A172 (cell line): Measurements from ENCODE around the gene FAM170A. TPM values are rescaled to one million over a fixed set of nuclear protein-coding genes. Genes with fewer than 3 reads are reported as not detected.

ENCODE experiments used
- DNase-seq: peaks from one replicate; pipeline ENCODE4 v3.0.0-alpha.2; 2015; ENCODE audit warnings: low spot score
- total RNA-seq: library from RNA; depleted of rRNA; stranded (reverse); fragments of >200 nt; shearing (Covaris generic); gene quantifications from 2 replicates; pipeline ENCODE4 v1.2.3, GENCODE V29; 2014; rRNA removed

Gene FAM170A, protein sequence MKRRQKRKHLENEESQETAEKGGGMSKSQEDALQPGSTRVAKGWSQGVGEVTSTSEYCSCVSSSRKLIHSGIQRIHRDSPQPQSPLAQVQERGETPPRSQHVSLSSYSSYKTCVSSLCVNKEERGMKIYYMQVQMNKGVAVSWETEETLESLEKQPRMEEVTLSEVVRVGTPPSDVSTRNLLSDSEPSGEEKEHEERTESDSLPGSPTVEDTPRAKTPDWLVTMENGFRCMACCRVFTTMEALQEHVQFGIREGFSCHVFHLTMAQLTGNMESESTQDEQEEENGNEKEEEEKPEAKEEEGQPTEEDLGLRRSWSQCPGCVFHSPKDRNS
- total RNA-seq, result not detected in 2 replicates

DNA sequence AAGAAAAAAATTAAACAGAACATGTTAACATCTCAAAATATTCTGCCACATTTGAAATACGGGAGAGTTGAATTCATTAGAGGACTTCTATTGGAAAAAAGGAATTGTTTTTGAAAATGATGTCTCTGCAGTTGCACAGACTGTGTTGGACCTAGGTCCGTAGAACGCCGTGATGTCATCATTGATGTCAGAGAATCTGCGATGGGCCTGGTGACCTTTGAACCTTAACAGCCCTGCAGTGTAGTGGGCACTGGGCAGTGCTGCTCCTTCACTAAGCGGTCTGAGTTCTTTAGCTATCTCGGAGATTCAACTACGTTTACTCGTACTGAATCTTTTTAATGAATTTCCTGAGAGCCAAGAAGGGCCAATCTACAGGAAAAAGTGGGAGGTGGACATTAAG is at the start of gene FAM170A:
TSS of gene FAM170A (plus strand) at position 220 of the 400 bp plus-strand sequence. CDS start 211 bp downstream, outside the sequence.
- no peak for DNase-seq

DNA sequence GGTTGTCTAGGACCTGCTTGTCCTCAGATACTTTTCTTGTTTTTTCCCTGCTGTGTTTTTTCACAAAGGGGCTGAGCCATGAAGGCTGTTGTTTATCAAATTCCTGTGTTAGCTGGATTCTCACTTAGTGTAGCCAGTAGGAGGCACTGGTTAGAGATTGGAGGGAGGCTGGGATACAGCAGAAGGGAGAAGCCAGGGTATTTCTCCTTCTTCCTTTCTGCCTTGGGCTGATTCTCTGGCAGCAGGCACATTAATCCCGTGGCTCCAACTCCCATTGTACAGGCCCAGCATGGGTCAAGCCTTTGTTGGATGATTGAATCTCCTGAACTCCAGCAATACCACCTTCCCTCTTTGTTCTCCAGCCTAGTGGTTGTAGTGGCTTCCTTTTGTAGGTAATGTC is 46.4 kb upstream of the FAM170A start:
- no peak for DNase-seq

DNA sequence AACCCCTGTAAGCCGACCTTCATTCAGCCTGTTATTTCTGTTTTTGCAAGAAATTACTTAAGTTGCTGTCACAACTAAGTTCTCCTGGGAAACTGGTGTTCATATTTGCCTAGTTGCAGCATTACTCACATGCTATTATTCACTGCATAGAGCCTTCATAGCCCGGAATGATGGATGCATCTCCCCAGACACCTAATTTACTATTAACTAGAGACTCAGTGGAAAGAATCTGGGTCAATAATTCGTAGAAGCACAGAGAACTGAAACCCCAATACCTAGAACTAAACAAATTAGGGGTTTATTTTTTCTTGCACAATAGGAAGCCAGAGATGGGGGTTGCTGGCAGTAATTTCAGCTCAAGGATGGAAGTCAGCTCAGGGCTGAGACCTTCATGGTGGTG is 45.7 kb upstream of the FAM170A start:
- DNase-seq, result no peak

DNA sequence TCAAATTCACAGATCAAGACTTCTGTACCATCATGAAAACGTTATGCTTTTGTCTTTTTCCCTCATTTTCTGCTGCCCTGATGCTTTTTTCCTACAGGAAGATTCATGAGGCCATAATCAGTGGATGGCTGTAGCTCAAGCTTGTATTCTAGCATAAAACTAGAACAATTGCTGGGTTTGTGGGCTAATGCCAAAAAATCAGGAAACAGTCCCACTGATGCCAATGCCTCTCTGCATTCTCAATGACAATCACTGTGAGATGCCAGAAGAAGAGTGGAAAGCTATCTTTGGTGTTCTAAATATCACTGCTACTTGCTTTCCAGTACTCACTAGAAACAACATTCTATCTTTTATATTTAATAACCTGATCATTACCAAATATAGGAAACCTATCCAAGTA is 33.3 kb upstream of the FAM170A start:
- no peak for DNase-seq

DNA sequence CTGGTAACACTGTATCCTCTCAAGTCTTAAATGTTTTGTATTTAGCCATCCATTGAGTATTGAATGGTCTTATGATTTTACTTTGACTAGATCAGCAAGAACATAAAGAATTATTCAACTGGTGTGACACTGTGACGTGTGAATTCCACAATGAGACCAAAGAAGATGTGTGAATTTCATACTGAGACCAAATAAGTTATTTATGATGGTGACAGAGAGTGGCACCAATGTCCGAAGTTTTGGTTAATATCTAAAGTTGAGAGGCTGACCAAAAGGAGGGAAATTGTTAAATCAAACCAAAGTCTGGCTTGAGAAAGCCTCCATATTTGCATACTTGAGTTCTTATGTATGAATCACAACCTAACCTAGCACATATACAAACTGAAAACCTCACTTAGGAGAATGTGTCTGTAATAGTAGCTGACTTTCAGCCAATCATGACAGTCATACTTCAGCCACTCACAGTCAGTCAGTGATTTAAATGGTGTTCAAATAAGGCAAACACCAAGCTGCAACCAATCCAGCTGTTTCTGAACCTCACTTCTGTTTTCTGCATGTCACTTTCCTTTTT is 31.5 kb upstream of the FAM170A start:
- no peak for DNase-seq

DNA sequence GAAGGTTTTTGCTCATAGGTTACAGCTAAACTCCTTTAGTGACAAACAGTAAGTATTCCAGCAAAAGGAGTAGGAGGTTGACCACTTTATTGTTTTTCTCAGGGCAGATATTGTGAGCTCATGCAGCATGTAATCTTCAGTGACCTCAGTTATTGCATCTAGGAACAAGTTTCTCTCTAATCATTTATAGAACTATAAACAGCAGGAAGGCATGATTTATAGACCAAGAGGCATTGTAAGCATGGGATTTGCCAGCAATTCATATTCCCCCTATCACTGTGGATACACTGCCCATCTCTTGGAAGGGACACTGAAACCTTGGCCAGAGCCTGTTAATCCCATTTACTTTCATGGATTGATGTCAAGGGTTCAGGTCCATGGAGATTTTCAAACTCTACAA is 15.4 kb upstream of the FAM170A start:
- DNase-seq, result no peak

DNA sequence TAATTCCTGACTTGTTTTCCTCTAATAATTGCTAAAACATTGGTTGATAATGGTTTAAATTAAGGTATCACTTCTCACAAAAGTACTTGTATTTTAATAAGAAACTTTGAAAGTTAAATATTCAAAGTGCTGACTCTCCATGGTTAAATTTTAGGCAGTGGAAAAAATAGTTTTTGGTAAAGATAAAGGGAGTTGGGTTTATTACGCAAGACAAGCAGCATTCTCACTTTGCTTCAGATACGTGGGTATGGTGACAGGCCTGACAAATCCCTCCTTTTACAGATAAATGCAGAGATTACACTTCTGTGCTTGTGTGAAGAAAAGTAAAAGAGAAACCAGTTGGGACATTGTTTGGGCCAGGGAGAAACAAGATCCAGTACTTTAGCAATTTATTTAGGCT is 14.5 kb upstream of the FAM170A start:
- no peak for DNase-seq

DNA sequence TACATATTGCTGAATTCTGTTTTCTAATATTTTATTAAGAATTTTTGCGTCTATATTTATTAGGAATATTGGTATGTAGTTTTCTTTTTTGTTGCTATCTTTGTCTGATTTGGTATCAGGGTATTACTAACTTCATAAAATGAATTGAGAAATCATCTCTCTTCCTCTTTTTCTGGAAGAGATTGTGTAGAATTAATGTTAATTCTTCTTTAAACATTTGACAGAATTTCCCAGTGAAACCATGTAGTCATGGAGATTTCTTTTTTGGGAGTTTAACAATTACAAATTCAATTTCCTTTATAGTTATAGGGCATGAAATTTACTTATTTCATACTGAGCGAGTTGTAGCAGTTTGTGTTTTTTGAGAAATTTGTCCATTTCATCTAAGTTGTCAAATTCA is 3.3 kb upstream of the FAM170A start:
- no peak for DNase-seq

DNA sequence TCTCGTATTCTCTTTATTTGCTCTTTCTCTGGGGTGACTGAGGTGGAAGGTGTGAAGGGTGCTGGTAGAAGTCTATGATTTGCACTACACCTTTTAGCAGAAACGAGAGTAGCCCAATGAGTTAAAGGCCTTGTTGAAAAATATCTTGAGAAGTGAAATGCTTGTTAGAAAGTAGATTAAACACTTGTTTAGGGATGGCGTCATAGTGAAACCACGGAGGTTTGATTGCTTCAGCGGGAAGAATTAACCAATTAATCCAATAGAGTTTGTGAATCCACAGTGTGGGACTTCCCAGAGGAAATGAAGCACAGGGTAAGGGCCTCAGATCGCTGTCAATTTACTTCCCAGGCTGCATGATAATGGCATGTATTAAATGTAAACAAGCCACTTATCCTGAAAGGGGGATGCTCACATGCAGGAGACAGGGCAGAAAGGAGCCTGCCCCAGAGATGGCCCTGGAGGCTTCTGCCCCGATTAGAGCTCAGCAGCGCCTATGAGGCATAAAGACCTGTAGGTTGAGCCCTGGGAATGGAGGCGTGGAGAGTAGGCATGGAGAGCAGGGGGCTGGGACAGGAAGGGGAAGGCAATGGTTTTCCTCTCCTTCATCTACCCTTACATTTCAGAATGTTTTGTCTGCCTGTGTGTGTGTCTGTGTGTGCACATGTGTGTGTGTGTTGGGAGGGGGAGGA is 1.5 kb downstream of the FAM170A start:
- DNase-seq, result no peak

DNA sequence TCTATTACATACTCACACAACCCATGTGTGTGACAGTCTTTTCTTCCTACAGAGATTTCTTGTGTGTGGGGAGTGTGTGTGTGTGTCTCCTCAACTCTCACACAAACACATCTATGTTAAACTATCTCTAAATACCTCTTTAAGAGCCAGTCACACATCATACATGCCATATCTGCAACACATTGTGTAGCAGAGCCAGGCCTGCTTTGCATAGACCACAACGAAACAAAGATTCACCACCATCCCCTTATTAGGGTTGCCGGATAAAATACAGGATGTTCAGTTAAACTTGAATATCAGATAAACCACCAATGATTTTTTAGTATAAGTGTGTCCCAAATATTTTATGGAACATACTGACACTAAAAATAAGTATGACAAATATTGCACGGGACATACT is 2.3 kb downstream of the FAM170A start:
- DNase-seq, result no peak

DNA sequence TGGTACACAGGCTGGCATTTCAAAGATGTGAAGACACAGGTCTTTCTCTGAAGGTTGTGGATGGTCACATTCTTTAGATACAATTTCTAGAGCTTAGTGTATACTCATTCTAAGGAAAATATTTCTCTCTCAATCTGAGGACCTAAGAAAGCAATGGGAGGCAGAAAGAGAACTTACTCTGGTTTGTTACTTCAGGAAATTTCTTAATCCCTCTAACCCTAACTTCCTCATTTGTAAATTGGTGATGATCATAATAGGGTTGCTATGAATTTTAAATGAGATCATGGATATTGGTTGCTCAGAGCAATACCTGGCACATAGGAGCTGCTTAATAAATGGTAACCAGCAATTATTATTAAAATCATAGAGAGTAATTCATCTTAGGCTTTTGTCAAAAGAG is 22.1 kb downstream of the FAM170A start:
- DNase-seq, result no peak

DNA sequence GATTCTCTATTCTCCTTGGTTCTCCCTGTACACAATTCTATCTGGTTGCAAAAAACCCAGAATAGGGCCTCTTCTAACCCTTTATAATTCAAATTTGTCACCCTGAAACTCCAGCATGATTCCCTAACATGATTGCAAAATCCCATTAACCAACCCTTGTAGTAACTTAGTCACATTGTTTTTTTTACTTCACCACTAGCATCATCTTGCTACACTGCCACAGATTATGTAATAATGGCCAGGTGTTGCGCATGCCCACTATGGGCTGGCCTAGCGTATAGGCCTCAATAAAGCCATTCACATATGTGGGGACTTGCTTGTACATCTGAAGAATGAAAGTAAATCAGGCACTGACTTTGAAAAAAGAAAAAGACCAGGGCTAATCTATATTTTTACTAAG is 25.7 kb downstream of the FAM170A start:
- DNase-seq, result no peak

DNA sequence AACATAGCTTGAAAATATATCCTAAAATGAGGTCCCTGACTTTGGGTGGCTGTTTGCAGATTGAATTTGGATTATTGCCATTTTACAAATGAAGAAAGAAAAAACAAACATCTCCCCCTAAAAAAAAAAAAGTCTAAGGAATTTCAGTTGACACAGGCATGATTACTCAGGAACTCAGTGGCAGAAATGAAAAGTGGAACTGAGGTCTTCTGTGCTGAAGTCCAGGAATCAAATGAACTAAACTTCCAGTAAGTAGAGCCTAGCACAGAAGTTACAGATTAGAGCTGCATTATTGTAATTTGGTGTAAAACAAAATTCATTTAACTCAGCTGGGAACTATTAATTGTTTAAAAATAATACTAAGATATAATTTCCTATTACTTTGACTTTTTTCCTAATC is 26.7 kb downstream of the FAM170A start:
- no peak for DNase-seq

DNA sequence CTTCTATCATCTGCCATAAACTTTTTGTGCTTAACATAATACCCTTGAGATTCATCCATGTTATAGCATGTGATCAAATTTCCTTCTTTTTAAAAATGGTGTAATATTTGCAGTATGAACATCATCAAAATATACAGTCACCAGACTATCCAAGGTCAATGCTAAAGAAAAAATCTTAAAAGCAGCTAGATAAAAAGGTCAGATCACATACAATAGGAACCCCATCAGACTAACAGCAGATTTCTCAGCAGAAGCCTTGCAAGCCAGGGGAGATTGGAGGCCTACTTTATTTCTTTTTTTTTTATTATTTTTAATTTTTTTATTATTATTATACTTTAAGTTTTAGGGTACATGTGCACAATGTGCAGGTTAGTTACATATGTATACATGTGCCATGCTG is 37.2 kb downstream of the FAM170A start:
- no peak for DNase-seq

DNA sequence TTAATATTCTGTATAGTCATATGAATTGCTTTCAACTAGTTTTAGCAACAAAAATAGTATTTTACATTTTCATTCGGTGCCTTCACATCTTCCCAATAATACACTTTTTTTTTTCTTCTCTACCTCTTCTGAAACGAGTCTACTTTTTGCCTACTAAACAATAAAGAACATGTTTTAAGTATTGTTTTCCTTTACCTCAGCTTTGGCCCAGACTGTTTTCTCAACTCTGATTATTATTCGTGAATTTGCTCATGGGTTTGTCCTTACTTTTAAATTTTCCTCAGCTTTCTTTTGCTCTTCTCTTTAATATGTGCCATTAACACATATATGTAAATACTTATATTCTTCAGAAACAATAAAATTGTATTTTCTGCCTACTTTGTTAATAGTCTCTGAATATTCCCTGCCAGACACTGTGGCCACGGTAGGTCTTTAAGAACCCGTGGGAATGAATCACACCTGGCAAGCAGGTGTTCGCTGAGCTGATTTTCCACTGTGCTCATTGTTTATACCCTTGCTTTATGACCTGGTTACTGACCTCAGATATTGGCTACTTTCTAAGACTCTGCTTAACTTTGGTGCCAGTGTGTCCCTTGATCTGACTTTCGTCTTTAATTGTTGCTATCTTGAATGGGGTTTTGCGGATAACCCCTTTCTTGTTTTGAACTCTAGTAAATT is 49.1 kb downstream of the FAM170A start:
- DNase-seq, result no peak

DNA sequence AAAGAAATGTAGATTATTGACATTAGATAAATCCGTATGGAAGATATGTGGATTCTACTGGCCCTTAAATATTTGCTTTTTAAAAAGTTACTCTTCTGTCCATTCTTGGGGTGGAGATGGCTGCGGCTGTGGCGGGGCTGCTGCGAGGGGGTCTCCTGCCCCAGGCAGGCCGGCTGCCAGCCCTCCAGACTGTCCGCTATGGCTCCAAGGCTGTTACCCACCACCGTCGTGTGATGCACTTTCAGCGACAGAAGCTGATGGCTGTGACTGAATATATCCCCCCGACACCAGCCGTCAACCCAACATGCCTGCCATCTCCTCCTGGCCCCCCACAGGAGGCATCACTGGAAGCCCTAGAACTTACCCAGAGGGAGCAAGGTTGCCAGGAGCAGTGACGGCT is 50.7 kb downstream of the FAM170A start:
- DNase-seq, result no peak

DNA sequence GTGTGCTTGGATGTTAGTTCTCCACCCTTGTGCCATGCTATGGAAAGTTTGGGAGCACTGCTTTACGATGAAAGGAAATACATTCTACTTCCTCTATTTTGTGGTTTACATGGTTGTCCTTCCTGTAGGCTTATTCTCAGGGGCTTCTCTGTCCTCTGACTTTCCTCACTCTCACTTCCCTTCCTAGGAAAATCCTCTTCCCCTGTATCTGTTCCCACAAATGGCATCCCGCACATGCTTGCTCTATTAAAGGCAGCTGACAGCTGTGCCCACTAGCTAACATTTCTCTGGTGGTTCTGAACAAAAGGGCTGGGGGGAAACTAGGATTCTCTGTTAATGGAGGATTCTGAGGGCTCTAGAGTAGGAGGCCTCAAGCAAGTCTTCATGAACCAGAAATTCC is 52.4 kb downstream of the FAM170A start:
- no peak for DNase-seq

DNA sequence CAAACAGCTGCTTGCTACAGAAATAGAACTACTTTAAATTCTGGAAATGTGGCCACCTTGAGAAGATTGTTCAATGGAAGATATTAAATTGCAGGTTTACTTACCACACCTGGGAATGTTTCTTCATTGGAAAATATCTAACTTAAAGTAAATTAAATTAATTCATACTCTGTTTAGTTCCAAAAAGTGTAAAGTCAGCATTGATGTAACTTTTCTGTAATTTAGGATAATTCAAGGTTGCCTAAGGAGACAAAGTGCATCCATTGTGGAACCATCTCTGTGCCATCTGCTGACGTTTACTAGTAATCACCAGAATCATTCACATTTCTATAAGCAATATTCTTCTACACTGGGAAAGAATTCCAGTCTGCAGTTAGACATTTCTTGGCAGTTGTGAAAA is 53.0 kb downstream of the FAM170A start:
- no peak for DNase-seq
